H7 (cell line): ENCODE measurements around the gene SVBP. TPM values are rescaled to one million over a fixed set of nuclear protein-coding genes. Genes with fewer than 3 reads are reported as not detected.
"Not testable (repeated sequence)": the region's sequence is repeated elsewhere in the genome, so short reads cannot be mapped to it uniquely, and the experiment has no call there.

ENCODE experiments used
- DNase-seq: peaks from one replicate; pipeline ENCODE4 v3.0.0; 2012
- H3K27me3 ChIP-seq: 2 replicates; pipeline ENCODE4 v1.6.0; 2011; ENCODE audit warnings: mild to moderate bottlenecking, low read length; ENCODE audit not compliant: control insufficient read depth, insufficient read depth
- H3K36me3 ChIP-seq: replicated peaks from 2 replicates; pipeline ENCODE4 v1.5.1; 2011; ENCODE audit warnings: low read length; ENCODE audit not compliant: control insufficient read depth, insufficient read depth
- H3K4me3 ChIP-seq: 2 replicates; pipeline ENCODE4 v1.5.1; 2011; ENCODE audit warnings: low read depth, mild to moderate bottlenecking, control low read depth, low read length, moderate library complexity; ENCODE audit not compliant: insufficient read depth
- total RNA-seq: library from RNA; depleted of rRNA; stranded (reverse); fragments of >200 nt; shearing (Covaris generic); gene quantifications from 2 replicates; pipeline ENCODE4 v1.2.3, GENCODE V29; 2014

Gene SVBP
- total RNA-seq, 1 experiment from 2014 or later = 45.4 TPM

DNA sequence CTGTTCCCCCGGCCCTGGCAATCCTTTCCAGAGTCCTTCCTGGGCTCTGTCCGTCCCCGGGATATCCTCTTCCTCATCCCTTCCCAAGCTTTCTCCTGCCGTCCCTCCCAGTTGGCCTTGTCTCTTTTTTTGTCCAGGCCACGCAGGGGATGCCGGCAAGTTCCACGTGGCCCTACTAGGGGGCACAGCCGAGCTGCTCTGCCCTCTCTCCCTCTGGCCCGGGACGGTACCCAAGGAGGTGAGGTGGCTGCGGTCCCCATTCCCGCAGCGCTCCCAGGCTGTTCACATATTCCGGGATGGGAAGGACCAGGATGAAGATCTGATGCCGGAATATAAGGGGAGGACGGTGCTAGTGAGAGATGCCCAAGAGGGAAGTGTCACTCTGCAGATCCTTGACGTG lies 13.4 kb upstream of the SVBP start:
- no peak overlapping the region for H3K4me3 ChIP-seq
- DNase-seq = peak; percentile 44
- H3K27me3 ChIP-seq = no peaks in the 10 kb centered on the region
- no peaks in the 10 kb centered on the region for H3K36me3 ChIP-seq

DNA sequence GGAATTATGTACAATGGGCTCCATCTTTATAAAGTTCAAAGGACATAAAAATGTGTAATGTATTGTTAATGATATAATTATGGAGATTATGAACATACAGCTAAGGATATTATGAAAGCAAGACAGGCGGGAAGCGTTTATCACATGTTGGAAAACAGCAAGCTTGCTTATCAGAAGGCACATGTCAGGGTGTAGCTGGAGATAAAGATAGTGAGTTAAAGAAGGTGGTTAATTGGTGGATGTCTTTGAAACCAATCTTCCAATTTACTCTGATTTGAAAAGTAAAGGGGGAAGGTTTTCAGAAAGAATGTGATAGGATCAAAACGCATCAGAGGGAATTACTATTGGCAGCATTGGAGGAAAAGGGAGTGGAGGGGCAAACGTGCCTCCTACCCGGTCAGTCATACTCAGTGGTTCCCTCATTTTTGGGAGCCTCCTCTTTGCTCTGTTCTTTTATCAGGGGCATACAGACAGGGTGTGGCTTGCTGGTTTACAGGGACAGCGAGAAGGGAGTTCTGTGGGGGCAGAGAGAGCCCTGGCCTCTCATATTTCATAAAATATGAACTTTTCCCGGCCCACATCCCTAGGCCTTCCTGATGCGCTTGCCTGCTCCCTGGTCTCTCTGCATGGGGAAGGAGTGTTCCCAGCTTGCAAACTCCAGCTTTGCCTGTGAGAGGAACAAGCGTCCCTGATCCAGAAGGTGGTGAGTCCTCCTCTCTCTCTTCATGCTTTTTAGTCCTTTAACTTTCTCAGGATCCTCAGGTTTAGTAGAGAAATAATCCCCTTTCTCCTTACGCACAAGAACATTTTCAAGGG lies 8.0 kb upstream of the SVBP start:
- H3K36me3 ChIP-seq = no peaks in the 10 kb centered on the region
- H3K27me3 ChIP-seq = no peaks in the 10 kb centered on the region
- H3K4me3 ChIP-seq = no peak overlapping the region
- DNase-seq = peak; percentile 41

GRCh38 chr1:42824481-42825035 lies 7.4 kb upstream of the SVBP start:
- H3K36me3 ChIP-seq = no peaks in the 10 kb centered on the region
- H3K4me3 ChIP-seq = no peak overlapping the region
- no peak for DNase-seq
- H3K27me3 ChIP-seq = no peaks in the 10 kb centered on the region

GRCh38 chr1:42822800-42823392 lies 5.7 kb upstream of the SVBP start:
- no peaks in the 10 kb centered on the region for H3K36me3 ChIP-seq
- no peaks in the 10 kb centered on the region for H3K27me3 ChIP-seq
- DNase-seq = no peak
- H3K4me3 ChIP-seq = no peak overlapping the region

DNA sequence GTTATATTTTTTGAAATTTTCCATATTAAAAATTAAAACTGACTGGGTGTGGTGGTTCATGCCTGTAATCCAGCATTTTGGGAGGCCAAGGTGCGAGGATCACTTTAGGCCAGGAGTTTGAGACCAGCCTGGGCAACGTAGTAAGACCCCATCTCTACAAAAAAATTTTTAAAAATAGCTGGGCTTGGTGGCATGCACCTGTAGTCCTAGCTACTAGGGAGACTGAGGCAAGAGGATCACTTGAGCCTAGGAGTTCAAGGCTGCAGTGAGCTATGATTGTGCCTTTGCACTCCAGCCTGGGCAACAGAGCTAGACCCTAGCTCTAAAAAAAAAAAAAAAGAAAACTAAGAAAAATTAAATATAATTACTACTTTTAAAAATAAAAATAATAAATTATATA lies 4.5 kb upstream of the SVBP start:
- H3K4me3 ChIP-seq = no peak overlapping the region
- no peaks in the 10 kb centered on the region for H3K27me3 ChIP-seq

DNA sequence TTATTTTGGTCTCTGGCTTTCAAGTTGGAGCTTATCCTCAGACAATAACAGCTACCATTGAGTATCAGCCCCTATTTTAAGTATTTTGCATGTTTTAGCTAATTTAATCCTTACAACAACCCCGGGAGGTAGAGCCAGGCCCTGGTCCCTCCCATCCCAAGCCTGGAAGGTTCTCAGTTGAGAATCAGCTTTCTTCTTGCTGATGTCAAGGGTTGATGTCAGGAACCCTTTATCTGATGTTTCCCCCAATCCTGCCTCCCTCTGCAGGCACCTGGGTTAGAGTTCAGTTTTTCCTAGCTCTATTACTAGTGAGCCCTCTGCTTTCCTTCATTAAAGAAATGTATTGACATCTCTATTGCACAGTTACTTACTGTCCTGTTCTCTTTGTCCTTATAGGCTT lies 3.6 kb upstream of the SVBP start:
- peak; percentile 39 for DNase-seq
- Histone ChIP-seq H3K27me3 (no peaks in the 10 kb centered on the region), H3K36me3 (no peaks in the 10 kb centered on the region), H3K4me3 (no peak overlapping the region)

More for the DNA sequence above, 4.5 kb upstream of the SVBP start:
- no peaks in the 10 kb centered on the region for H3K36me3 ChIP-seq
- DNase-seq = no peak

- Histone ChIP-seq H3K36me3 (no peaks in the 10 kb centered on the region), H3K4me3 (no peak overlapping the region)
- no peak for DNase-seq
Observed at GRCh38 chr1:42817976-42818375, 779 bp upstream of the SVBP start.

GRCh38 chr1:42817440-42817767 lies 207 bp upstream of the SVBP start:
- Histone ChIP-seq H3K27me3 (no peaks in the 10 kb centered on the region), H3K36me3 (no peaks in the 10 kb centered on the region), H3K4me3 (peak overlapping the region; percentile 19; the same call in 1 of the 2 replicates)
- DNase-seq = no peak

More at GRCh38 chr1:42817976-42818375, 779 bp upstream of the SVBP start:
- no peaks in the 10 kb centered on the region for H3K27me3 ChIP-seq

DNA sequence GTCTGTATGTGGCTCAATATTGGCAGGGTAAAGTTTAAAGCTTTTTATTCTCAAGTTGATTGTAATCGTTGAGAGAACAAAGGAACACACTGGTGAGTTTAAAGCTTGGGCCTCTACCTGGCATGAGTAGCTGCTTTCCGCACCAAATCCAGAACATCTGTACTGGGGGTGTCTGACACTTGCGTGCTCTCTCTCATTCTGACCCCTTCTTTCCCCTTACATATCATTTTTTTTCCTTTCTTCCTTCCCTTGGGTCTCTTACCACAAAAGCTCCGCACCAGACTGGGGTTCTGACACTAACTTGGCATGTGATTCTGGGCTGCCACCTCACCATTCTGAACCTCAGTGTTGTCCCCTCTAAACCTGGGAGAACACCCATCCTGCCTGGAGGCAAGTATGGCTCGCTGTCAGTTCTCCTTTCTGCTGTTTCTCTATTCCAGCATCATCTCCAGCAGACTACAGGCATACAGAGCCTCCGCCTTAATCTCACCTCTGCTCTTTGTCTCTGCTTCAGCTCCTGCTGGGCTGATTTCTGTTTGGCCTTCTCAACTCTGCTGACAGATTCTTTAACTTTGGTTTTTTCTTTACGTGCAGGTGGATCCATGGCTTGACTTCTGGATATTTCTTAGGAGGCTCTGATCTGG lies 1.1 kb downstream of the SVBP start:
- DNase-seq = no peak
- Histone ChIP-seq H3K36me3 (no peaks in the 10 kb centered on the region), H3K27me3 (no peaks in the 10 kb centered on the region), H3K4me3 (peak overlapping the region; percentile 69)

- not testable (repeated sequence) for H3K4me3 ChIP-seq, H3K27me3 ChIP-seq, H3K36me3 ChIP-seq, DNase-seq
Observed at GRCh38 chr1:42814815-42815214, 2.4 kb downstream of the SVBP start.

- no peak for DNase-seq
- H3K4me3 ChIP-seq = no peak overlapping the region
- no peaks in the 10 kb centered on the region for H3K27me3 ChIP-seq
- peaks cover 2% of the 10 kb centered on the region for H3K36me3 ChIP-seq
Observed at GRCh38 chr1:42807056-42807668, 10.0 kb downstream of the SVBP start.

DNA sequence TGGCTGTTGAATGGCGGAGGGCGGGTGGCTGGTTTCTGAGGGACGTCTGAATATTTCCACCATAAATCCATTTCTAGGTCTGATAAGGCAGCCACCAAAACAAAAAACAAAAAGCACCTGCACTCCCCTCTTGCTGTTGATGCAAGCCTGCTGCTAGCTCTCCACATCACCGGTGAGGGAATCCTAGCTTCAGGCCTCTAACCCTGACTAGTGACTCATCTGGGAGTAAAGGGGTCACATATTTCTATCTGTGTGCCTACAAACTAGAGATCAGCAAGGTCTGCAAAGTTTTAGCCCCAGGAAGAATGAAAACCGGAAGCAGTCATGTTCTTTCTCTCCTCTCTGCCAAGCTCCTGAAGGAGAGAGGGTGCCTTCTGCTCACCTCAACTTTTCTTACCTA lies 10.6 kb downstream of the SVBP start:
- Histone ChIP-seq H3K4me3 (no peak overlapping the region), H3K27me3 (no peaks in the 10 kb centered on the region), H3K36me3 (peaks cover 2% of the 10 kb centered on the region)
- no peak for DNase-seq

DNA sequence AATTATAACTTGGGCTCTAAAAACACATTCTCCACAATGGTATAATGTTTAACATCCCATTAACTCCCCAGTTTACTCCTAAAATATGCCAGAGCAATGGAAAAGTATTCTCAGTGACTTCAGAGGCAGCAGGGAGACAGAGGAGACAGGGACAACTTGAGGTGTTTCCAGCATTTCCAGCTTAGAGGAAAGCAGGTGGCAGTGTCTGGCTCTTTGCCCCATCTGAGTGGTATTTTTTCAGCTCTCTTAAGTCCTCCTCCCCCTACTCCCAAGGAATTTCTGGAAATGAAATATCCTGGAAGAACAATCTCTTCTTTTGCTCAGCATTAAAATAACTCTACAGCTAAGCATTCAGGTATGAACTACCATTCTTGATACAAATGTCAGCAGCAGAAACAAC lies 11.0 kb downstream of the SVBP start:
- H3K4me3 ChIP-seq = no peak overlapping the region
- no peak for DNase-seq
- H3K27me3 ChIP-seq = no peaks in the 10 kb centered on the region
- H3K36me3 ChIP-seq = peaks cover 2% of the 10 kb centered on the region

- DNase-seq = no peak
- Histone ChIP-seq H3K27me3 (no peaks in the 10 kb centered on the region), H3K4me3 (no peak overlapping the region), H3K36me3 (peaks cover 2% of the 10 kb centered on the region)
Observed at GRCh38 chr1:42801832-42802473, 15.2 kb downstream of the SVBP start.
